Measurements from ENCODE around the gene FKBP15.
A peak's percentile ranks its signal among the peaks of the same experiment; 100 is the strongest.

The FKBP15 gene

GRCh38 chr9:113186137-113186755 is 34.8 kb downstream of the FKBP15 start:
- no peak for TF ChIP-seq CTCF (IDR thresholded peaks at IDR 0.05; ENCODE audit: low read depth, low read length)
- no peak for DNase-seq (ENCODE audit: low read depth in 2 of 2)
- no peak overlapping the region for H3K4me3 ChIP-seq (replicated peaks in 1 of 2; ENCODE audit: low read depth in 2 of 2, low read length in 2 of 2)

- TF ChIP-seq CTCF (IDR thresholded peaks at IDR 0.05; ENCODE audit: low read depth, low read length), result no peak
- no peak overlapping the region for H3K4me3 ChIP-seq (replicated peaks in 1 of 2; ENCODE audit: low read depth in 2 of 2, low read length in 2 of 2)
- peak in 1 of 2 donors; percentile 13 for DNase-seq (ENCODE audit: low read depth in 2 of 2)
These were observed 35.8 kb downstream of the FKBP15 start for GRCh38 chr9:113185271-113185670.

GRCh38 chr9:113184539-113184938 is 36.5 kb downstream of the FKBP15 start:
- H3K4me3 ChIP-seq (replicated peaks in 1 of 2; ENCODE audit: low read depth in 2 of 2, low read length in 2 of 2), result no peak overlapping the region
- peak in 1 of 2 donors; percentile 48 for DNase-seq (ENCODE audit: low read depth in 2 of 2)
- TF ChIP-seq CTCF (IDR thresholded peaks at IDR 0.05; ENCODE audit: low read depth, low read length), result no peak

GRCh38 chr9:113183956-113184488 is 37.1 kb downstream of the FKBP15 start:
- no peak overlapping the region for H3K4me3 ChIP-seq (replicated peaks in 1 of 2; ENCODE audit: low read depth in 2 of 2, low read length in 2 of 2)
- no peak for TF ChIP-seq CTCF (IDR thresholded peaks at IDR 0.05; ENCODE audit: low read depth, low read length)
- no peak for DNase-seq (ENCODE audit: low read depth in 2 of 2)

GRCh38 chr9:113181165-113181564 is 39.9 kb downstream of the FKBP15 start:
- H3K4me3 ChIP-seq (replicated peaks in 1 of 2; ENCODE audit: low read depth in 2 of 2, low read length in 2 of 2), result no peak overlapping the region
- TF ChIP-seq CTCF (IDR thresholded peaks at IDR 0.05; ENCODE audit: low read depth, low read length), result no peak
- DNase-seq (ENCODE audit: low read depth in 2 of 2), result no peak

- H3K4me3 ChIP-seq (replicated peaks in 1 of 2; ENCODE audit: low read depth in 2 of 2, low read length in 2 of 2), result no peak overlapping the region
- no peak for DNase-seq (ENCODE audit: low read depth in 2 of 2)
- no peak for TF ChIP-seq CTCF (IDR thresholded peaks at IDR 0.05; ENCODE audit: low read depth, low read length)
These were observed 41.2 kb downstream of the FKBP15 start for GRCh38 chr9:113179839-113180238.

- DNase-seq (ENCODE audit: low read depth in 2 of 2), result peak; percentile 55
- no peak for TF ChIP-seq CTCF (IDR thresholded peaks at IDR 0.05; ENCODE audit: low read depth, low read length)
- no peak overlapping the region for H3K4me3 ChIP-seq (replicated peaks in 1 of 2; ENCODE audit: low read depth in 2 of 2, low read length in 2 of 2)
These were observed 43.0 kb downstream of the FKBP15 start for GRCh38 chr9:113178087-113178486.
